Right cardiac atrium (tissue), 5 donors: ENCODE results near the gene ZNF606. TPM values are rescaled to one million over a fixed set of nuclear protein-coding genes. Genes with fewer than 3 reads are reported as not detected.
"Not testable (repeated sequence)": the region's sequence is repeated elsewhere in the genome, so short reads cannot be mapped to it uniquely, and the experiment has no call there.

Experiments
- ATAC-seq, 2 donors: fragments of 200-7000 bp; cut with Tn5 transposase; one replicate each; pipeline versions ENCODE4 v1.8.0 to v1.9.1; 2020; ENCODE audit warnings: moderate library complexity in 2 of 2, mild to moderate bottlenecking in 1 of 2
- DNase-seq, 3 donors: peaks; one replicate each; pipeline ENCODE4 v3.0.0-alpha.2; 2020
- H3K27ac ChIP-seq: one replicate; pipeline ENCODE4 v1.5.1; 2013; ENCODE audit warnings: mild to moderate bottlenecking, low read length, control low read depth, moderate library complexity
- H3K27me3 ChIP-seq: one replicate; pipeline ENCODE4 v1.6.1; 2013; ENCODE audit not compliant: control insufficient read depth, insufficient read depth
- H3K4me1 ChIP-seq: one replicate; pipeline ENCODE4 v1.6.1; 2013; ENCODE audit warnings: low read length; ENCODE audit not compliant: control insufficient read depth, insufficient read depth
- H3K4me3 ChIP-seq: one replicate; pipeline ENCODE4 v1.5.1; 2013; ENCODE audit warnings: low read length, control low read depth
- H3K9me3 ChIP-seq: one replicate; pipeline ENCODE4 v1.6.1; 2013; ENCODE audit warnings: low read length; ENCODE audit not compliant: control insufficient read depth
- WGBS: extraction: QIAGEN DNeasy Blood & Tissue Kit; methylation state at CpG from one replicate; pipeline ENCODE4 v1.1.7; 2013; 5-methylcytosine and 5-hydroxymethylcytosine counted together
- intact Hi-C, 4 donors: fragments of 100-400 bp; cut with DNase I; formaldehyde crosslinking; loops; one replicate each; pipeline versions ENCODE4 v1.11.0 to v1.14.0; 2022 to 2023
- polyA plus RNA-seq: library from polyadenylated mRNA; stranded (reverse); fragments of 200-250 nt; gene quantifications from one replicate; pipeline ENCODE4 v1.2.3, GENCODE V29; 2013
- total RNA-seq, 4 donors: library from RNA; stranded (reverse); fragmentation: NEBNext Ultra II Directional; extraction: Animal tissue kit (Norgen Biotek cat#: 25700); gene quantifications; one replicate each; pipeline ENCODE4 v1.2.1, GENCODE V29; 2021
- donor health status: healthy with polysubstance abuse.
- donor health status: DM: no; HTN: yes; CAD: no.
- donor health status: DM: no; HTN: no; CAD: no.
- donor health status: DM: no; HTN: yes; CAD: no; lungs with severe emphysema.
- donor health status: DM: yes; HTN: yes; CAD: no.

The ZNF606 gene
- total and polyA plus RNA-seq, 5 donors = 10.2 to 16.8 (median 15.3) TPM

- H3K4me1 ChIP-seq = no peaks in the 10 kb centered on the region
- peaks cover 2% of the 10 kb centered on the region for H3K9me3 ChIP-seq
- no peak overlapping the region for H3K27ac ChIP-seq
- DNase-seq (no peak), ATAC-seq (no peak)
- H3K27me3 ChIP-seq = no peaks in the 10 kb centered on the region
- WGBS = 80% methylated on average over 22 of the region's 22 CpGs
- intact Hi-C loops = no loop called here
- H3K4me3 ChIP-seq = no peak overlapping the region
These were observed 7.9 kb upstream of the ZNF606 start for GRCh38 chr19:58010507-58010906.

- Histone ChIP-seq H3K4me3 (peak overlapping the region; percentile 17), H3K27me3 (no peaks in the 10 kb centered on the region), H3K27ac (peak overlapping the region; percentile 63), H3K9me3 (peaks cover 2% of the 10 kb centered on the region), H3K4me1 (no peaks in the 10 kb centered on the region)
- intact Hi-C loops = no loop called here
- ATAC-seq (peak; percentile 96 to 98), DNase-seq (peak; percentile 88 to 94 (median 94))
- WGBS = 11% methylated on average over 41 of the region's 41 CpGs
These were observed 7.2 kb upstream of the ZNF606 start for GRCh38 chr19:58009666-58010301.

GRCh38 chr19:58009301-58009665 lies 6.7 kb upstream of the ZNF606 start:
- intact Hi-C loops = no loop called here
- 2% methylated on average over 21 of the region's 21 CpGs for WGBS
- ATAC-seq = no peak
- no peaks in the 10 kb centered on the region for H3K4me1 ChIP-seq
- no peak overlapping the region for H3K27ac ChIP-seq
- no peaks in the 10 kb centered on the region for H3K27me3 ChIP-seq
- no peak for DNase-seq
- no peak overlapping the region for H3K4me3 ChIP-seq
- peaks cover 5% of the 10 kb centered on the region for H3K9me3 ChIP-seq

- ATAC-seq, H3K27me3 ChIP-seq, DNase-seq, H3K4me3 ChIP-seq, H3K9me3 ChIP-seq, intact Hi-C loops, H3K27ac ChIP-seq, H3K4me1 ChIP-seq: not testable (repeated sequence)
- WGBS = 38% methylated on average over 10 of the region's 10 CpGs
These were observed 6.3 kb upstream of the ZNF606 start for GRCh38 chr19:58008877-58009276.

GRCh38 chr19:58007285-58007684 lies 4.7 kb upstream of the ZNF606 start:
- H3K27ac ChIP-seq = no peak overlapping the region
- no peak overlapping the region for H3K4me3 ChIP-seq
- H3K27me3 ChIP-seq = no peaks in the 10 kb centered on the region
- intact Hi-C loops = no loop called here
- 95% methylated on average over 1 of the region's 1 CpG for WGBS
- peaks cover 2% of the 10 kb centered on the region for H3K4me1 ChIP-seq
- H3K9me3 ChIP-seq = peaks cover 5% of the 10 kb centered on the region
- DNase-seq = no peak
- no peak for ATAC-seq

- H3K4me3 ChIP-seq = peak overlapping the region; percentile 85
- 20% methylated on average over 31 of the region's 31 CpGs for WGBS
- peaks cover 6% of the 10 kb centered on the region for H3K4me1 ChIP-seq
- intact Hi-C loops = no loop called here
- peaks cover 5% of the 10 kb centered on the region for H3K9me3 ChIP-seq
- H3K27me3 ChIP-seq = no peaks in the 10 kb centered on the region
- H3K27ac ChIP-seq = peak overlapping the region; percentile 69
- peak in 1 of 2 donors; percentile 34 for ATAC-seq
- no peak for DNase-seq
These were observed 681 bp upstream of the ZNF606 start for GRCh38 chr19:58003174-58003828.

GRCh38 chr19:58001895-58002369 lies 688 bp downstream of the ZNF606 start:
- peaks cover 2% of the 10 kb centered on the region for H3K9me3 ChIP-seq
- intact Hi-C loops = no loop called here
- DNase-seq = no peak
- peak overlapping the region; percentile 85 for H3K4me3 ChIP-seq
- H3K4me1 ChIP-seq = peaks cover 6% of the 10 kb centered on the region
- no peaks in the 10 kb centered on the region for H3K27me3 ChIP-seq
- peak overlapping the region; percentile 87 for H3K27ac ChIP-seq
- under 1% methylated on average over 23 of the region's 23 CpGs for WGBS
- peak; percentile 6 to 11 for ATAC-seq

- intact Hi-C loops = no loop called here
- no peak for DNase-seq
These were observed 1.9 kb downstream of the ZNF606 start for GRCh38 chr19:58000677-58001076.

GRCh38 chr19:57992841-57993240 lies 9.8 kb downstream of the ZNF606 start:
- WGBS = 94% methylated on average over 1 of the region's 1 CpG
- no peak for ATAC-seq
- DNase-seq = no peak
- intact Hi-C loops = no loop called here
- Histone ChIP-seq H3K27ac (no peak overlapping the region), H3K4me1 (no peaks in the 10 kb centered on the region), H3K27me3 (no peaks in the 10 kb centered on the region), H3K4me3 (no peak overlapping the region), H3K9me3 (peaks cover 25% of the 10 kb centered on the region)

More at GRCh38 chr19:58000677-58001076, 1.9 kb downstream of the ZNF606 start:
- H3K27ac ChIP-seq = no peak overlapping the region
- H3K27me3 ChIP-seq = no peaks in the 10 kb centered on the region
- peaks cover 6% of the 10 kb centered on the region for H3K4me1 ChIP-seq
- no peak overlapping the region for H3K4me3 ChIP-seq
- H3K9me3 ChIP-seq = peaks cover 4% of the 10 kb centered on the region
- WGBS = 95% methylated on average over 4 of the region's 4 CpGs
- ATAC-seq = no peak

GRCh38 chr19:57978586-57979289 lies 23.9 kb downstream of the ZNF606 start:
- no peak for DNase-seq
- H3K4me1 ChIP-seq = no peaks in the 10 kb centered on the region
- no peak overlapping the region for H3K4me3 ChIP-seq
- no peak overlapping the region for H3K27ac ChIP-seq
- H3K27me3 ChIP-seq = no peaks in the 10 kb centered on the region
- intact Hi-C loops = no loop called here
- ATAC-seq = no peak
- peaks cover 45% of the 10 kb centered on the region for H3K9me3 ChIP-seq
- WGBS = 98% methylated on average over 3 of the region's 3 CpGs

GRCh38 chr19:57974434-57974833 lies 28.2 kb downstream of the ZNF606 start, which contains the start of gene C19orf18:
Gene C19orf18, minus strand, starts transcription at chr19:57974534. Its CDS starts 102 bp downstream, at chr19:57974432.
- Histone ChIP-seq H3K9me3 (peaks cover 32% of the 10 kb centered on the region), H3K4me3 (no peak within 1 kb of the TSS), H3K27ac (no peak within 1 kb of the TSS), H3K27me3 (no peaks in the 10 kb centered on the region), H3K4me1 (no peaks in the 10 kb centered on the region)
- WGBS = 90% methylated on average over 4 of the region's 4 CpGs
- no peak for ATAC-seq
- intact Hi-C loops = no loop called here
- no peak for DNase-seq
